T47D (cell line): Measurements from ENCODE around the gene RTTN.
"Not testable (repeated sequence)": the region's sequence is repeated elsewhere in the genome, so short reads cannot be mapped to it uniquely, and the experiment has no call there.

ENCODE experiments used
- DNase-seq, 2 experiments: peaks; one replicate each; pipeline versions ENCODE4 v3.0.0 to v3.0.0-alpha.2; 2011 to 2012; ENCODE audit warnings: low read depth in 1 of 2, low spot score in 1 of 2
- JUND ChIP-seq: IDR thresholded peaks from 2 replicates; pipeline ENCODE4 v1.6.1; 2012; ENCODE audit warnings: low read depth
- in situ Hi-C: cut with HindIII; loops from 2 replicates; pipeline ENCODE4 v1.10.0; 2016; ENCODE audit warnings: low sequenced_read_pairs, low pct_unique_long_range_greater_than_20kb

Gene RTTN

GRCh38 chr18:69987870-69988269 lies 217.6 kb downstream of the RTTN start:
- no peak for TF ChIP-seq JUND
- no peak for DNase-seq
- in situ Hi-C loops = no loop called here

GRCh38 chr18:69985239-69985638 lies 220.2 kb downstream of the RTTN start:
- TF ChIP-seq JUND = no peak
- in situ Hi-C loops = no loop called here
- DNase-seq = no peak

- no peak for DNase-seq
- no peak for TF ChIP-seq JUND
- in situ Hi-C loops = no loop called here
Observed at GRCh38 chr18:69982417-69982816, 223.1 kb downstream of the RTTN start.

DNA sequence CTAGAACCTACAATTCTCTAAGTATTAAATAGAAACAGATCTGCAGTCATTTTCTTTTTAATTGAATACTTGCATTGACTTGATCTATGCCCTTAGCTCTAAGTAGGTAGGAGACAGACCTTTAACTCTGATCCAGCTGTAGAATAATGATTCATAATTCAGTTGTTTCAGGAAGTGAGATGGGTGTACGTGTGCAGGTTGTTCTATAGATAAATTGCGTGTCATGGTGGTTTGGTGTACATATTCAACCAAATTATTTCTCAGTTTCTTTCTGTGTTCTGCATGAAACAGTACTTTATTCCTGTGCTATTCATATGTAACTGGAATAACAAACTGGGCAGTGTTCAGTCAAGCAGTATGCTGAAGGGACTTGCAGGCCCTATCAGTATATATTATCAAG lies 223.5 kb downstream of the RTTN start:
- in situ Hi-C loops = no loop called here
- DNase-seq = no peak
- no peak for TF ChIP-seq JUND

DNA sequence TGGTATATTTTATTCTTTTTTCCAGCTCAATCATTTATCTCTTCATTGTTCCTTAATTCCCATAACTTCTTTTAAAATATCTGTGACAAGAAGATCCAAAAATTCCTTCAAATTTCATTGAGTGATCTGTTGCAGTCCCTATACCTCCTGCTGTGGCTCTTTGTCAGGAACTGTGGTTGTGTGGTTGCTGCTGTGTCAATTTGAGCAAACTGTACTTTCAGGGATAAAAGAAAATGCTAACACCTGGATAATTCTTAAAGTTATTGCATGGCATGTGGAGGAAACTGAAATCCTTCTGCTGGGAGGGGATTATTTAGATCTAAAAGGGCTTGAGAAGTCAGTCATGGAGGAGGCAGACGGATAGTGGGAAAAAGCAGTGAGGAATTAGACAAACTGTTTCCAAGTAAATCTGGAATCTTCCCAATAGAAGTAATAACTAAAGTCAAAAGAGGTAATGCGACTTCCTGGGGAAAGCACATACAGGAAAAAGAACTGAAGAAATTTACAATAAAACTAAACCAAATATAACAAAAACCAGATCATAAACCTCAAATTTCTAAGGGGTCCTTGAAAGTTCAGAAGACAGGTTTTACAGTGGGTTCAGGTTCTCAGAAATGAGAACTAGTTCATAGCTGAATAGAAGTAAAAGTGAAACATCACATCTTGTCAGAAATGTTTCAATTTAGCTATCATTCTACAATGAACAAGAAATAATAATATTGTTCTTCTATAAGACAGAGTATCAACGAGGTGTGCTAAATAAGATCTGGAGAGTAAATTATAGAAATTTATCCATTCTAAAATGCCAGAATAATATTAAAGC lies 224.3 kb downstream of the RTTN start:
- in situ Hi-C loops = no loop called here
- no peak for DNase-seq
- TF ChIP-seq JUND = no peak

GRCh38 chr18:69980509-69980908 lies 225.0 kb downstream of the RTTN start:
- no peak for TF ChIP-seq JUND
- no peak for DNase-seq
- in situ Hi-C loops = no loop called here

GRCh38 chr18:69978732-69979715 lies 226.5 kb downstream of the RTTN start:
- DNase-seq = no peak
- no peak for TF ChIP-seq JUND
- in situ Hi-C loops = no loop called here

- in situ Hi-C loops, DNase-seq: not testable (repeated sequence)
Observed at GRCh38 chr18:69975294-69975693, 230.2 kb downstream of the RTTN start.

DNA sequence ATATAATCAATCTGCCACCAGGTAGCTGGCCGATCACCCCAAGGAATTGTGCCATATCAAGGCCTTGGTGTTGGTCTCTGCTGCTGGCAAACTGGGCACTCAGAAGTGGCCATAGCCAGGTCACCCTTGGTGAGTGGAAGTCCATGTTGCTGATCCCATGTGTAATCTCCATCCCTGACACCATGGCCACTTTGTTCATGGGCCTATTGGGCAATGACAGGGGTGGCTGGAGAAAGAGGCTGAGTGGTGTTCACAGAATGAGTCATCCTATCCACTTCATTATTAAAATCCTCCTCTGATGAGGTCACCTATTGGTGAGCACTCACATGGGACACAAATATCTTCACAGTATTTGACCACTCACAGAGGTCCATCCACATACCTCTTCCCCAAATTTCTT lies 231.1 kb downstream of the RTTN start:
- in situ Hi-C loops = no loop called here
- DNase-seq = no peak
- no peak for TF ChIP-seq JUND

DNA sequence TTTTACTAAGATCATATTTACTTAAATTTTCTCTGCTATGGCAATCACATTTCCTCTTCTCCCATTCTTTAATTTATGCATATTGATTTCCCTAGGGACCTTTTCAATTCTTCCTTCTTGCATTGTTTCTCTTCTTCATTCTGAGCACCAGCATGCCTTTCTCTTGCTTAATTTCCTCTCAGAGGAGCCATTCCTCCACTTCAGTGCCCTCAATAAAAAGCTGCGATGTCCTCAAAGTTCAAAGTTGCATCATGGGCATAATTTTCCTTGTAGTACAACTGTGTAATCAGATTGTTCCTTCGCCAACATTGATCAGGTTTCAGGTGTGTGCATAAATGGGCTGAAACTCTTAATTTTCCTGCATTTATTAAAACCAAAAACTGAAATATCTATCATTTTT lies 236.0 kb downstream of the RTTN start:
- DNase-seq = no peak
- in situ Hi-C loops = no loop called here
- no peak for TF ChIP-seq JUND

- in situ Hi-C loops = no loop called here
- DNase-seq = no peak
- TF ChIP-seq JUND = no peak
Observed at GRCh38 chr18:69968039-69968438, 237.4 kb downstream of the RTTN start.

- TF ChIP-seq JUND = no peak
- in situ Hi-C loops = no loop called here
- no peak for DNase-seq
Observed at GRCh38 chr18:69963196-69963595, 242.3 kb downstream of the RTTN start.

DNA sequence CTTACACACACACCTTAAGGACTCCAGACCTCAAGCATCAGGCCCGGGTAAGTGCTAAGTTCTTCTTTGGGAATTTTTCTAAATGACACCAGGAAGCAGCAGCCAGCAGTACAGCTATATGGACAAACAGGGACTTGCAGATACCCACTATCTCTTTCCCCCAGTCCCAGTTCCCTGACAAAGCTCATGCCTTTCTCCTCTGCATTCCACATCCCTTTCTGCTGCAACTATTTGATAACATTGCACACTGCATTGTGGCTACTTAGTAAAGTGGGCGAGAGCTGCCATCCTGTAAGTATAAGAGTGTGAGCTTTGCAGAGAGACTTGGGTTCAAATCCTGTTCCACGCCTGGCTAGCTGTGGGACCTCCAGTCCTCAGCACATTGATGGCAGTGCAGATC lies 243.8 kb downstream of the RTTN start:
- DNase-seq = no peak

More for the DNA sequence above, 243.8 kb downstream of the RTTN start:
- TF ChIP-seq JUND = no peak
- in situ Hi-C loops = no loop called here
